Spleen (tissue), 11 donors: ENCODE data around the gene GPN2. TPM values are rescaled to one million over a fixed set of nuclear protein-coding genes. Genes with fewer than 3 reads are reported as not detected.

ENCODE experiments used
- DNase-seq: peaks from one replicate; pipeline ENCODE4 v3.0.0-alpha.2; 2020
- H3K27ac ChIP-seq, 8 donors: fragments of 200-600 bp; sonication (generic) in 7 of 8; 1 replicate in 4 of 8; 2 replicates in 4 of 8; pipeline versions ENCODE4 v1.5.0 to v1.8.0; 2016 to 2021; ENCODE audit warnings: inconsistent platforms in 4 of 8, mild to moderate bottlenecking in 4 of 8, moderate library complexity in 1 of 8
- H3K27me3 ChIP-seq, 7 donors: fragments of 200-600 bp; sonication (generic) in 6 of 7; replicated peaks in 1 of 7; 1 replicate in 4 of 7; 2 replicates in 3 of 7; pipeline versions ENCODE4 v1.5.0 to v1.8.0; 2016 to 2021; ENCODE audit warnings: inconsistent platforms in 3 of 7, mild to moderate bottlenecking in 1 of 7
- H3K36me3 ChIP-seq, 6 donors: fragments of 200-600 bp; sonication (generic) in 5 of 6; 1 replicate in 4 of 6; 2 replicates in 2 of 6; pipeline versions ENCODE4 v1.5.0 to v1.8.0; 2016 to 2021; ENCODE audit warnings: inconsistent platforms in 2 of 6
- H3K4me1 ChIP-seq, 6 donors: fragments of 200-600 bp; sonication (generic) in 5 of 6; 1 replicate in 3 of 6; 2 replicates in 3 of 6; pipeline versions ENCODE4 v1.5.0 to v1.8.0; 2016 to 2021; ENCODE audit warnings: inconsistent platforms in 3 of 6
- H3K4me3 ChIP-seq, 8 donors: fragments of 200-600 bp; sonication (generic) in 7 of 8; 1 replicate in 4 of 8; 2 replicates in 4 of 8; pipeline versions ENCODE4 v1.5.0 to v1.8.0; 2016 to 2021; ENCODE audit warnings: inconsistent platforms in 4 of 8, mild to moderate bottlenecking in 4 of 8, moderate library complexity in 2 of 8
- H3K9me3 ChIP-seq, 8 donors: fragments of 200-600 bp; sonication (generic) in 7 of 8; 1 replicate in 4 of 8; 2 replicates in 4 of 8; pipeline versions ENCODE4 v1.5.0 to v1.8.0; 2016 to 2021; ENCODE audit warnings: inconsistent platforms in 4 of 8
- POLR2A ChIP-seq, 3 donors: fragments of 450-650 bp; IDR thresholded peaks; one replicate each; pipeline ENCODE4 v1.5.1; 2017; ENCODE audit warnings: antibody characterized with exemption in 3 of 3, mild to moderate bottlenecking in 1 of 3
- POLR2AphosphoS5 ChIP-seq, 3 donors: sonication (generic); formaldehyde crosslinking; IDR thresholded peaks; one replicate each; pipeline ENCODE4 v1.5.1; 2017; ENCODE audit warnings: antibody characterized with exemption in 3 of 3
- WGBS, 5 donors: extraction: QIAGEN DNeasy Blood & Tissue Kit in 3 of 5; methylation state at CpG; one replicate each; pipeline versions ENCODE4 v1.1.5 to v1.1.7; 2013 to 2018; 5-methylcytosine and 5-hydroxymethylcytosine counted together
- intact Hi-C: fragments of 100-400 bp; cut with DNase I; formaldehyde crosslinking; loops from one replicate; pipeline ENCODE4 v1.15.0; 2023; ENCODE audit warnings: low total_unique reads
- polyA plus RNA-seq, 3 donors: library from polyadenylated mRNA; stranded (reverse); fragments of 200-250 nt; gene quantifications; one replicate each; pipeline ENCODE4 v1.2.1, GENCODE V29; 2013
- total RNA-seq, 7 donors: library from RNA; depleted of rRNA in 3 of 7; stranded (reverse); fragments of >200 nt in 3 of 7; fragmentation: NEBNext Ultra II Directional in 4 of 7; extraction: Animal tissue kit (Norgen Biotek cat#: 25700) in 4 of 7; gene quantifications; one replicate each; pipeline versions ENCODE4 v1.1.0 to v1.2.1, GENCODE V29; 2016 to 2021
- TF ChIP-seq, protein P1 (sequence below), 11 experiments: fragments of 200-600 bp in 7 of 11; fragments of 450-650 bp in 4 of 11; sonication (generic) in 4 of 11; IDR thresholded peaks in 8 of 11; conservative IDR thresholded peaks in 3 of 11; 1 replicate in 7 of 11; 2 replicates in 4 of 11; pipeline versions ENCODE4 v1.4.0 to v1.8.0; 2016 to 2021; ENCODE audit warnings: antibody characterized with exemption in 11 of 11, inconsistent platforms in 4 of 11, mild to moderate bottlenecking in 1 of 11
- donor health status: healthy with polysubstance abuse.
- donor health status: DM: no; HTN: no; CAD: no; lungs with moderate emphysema.
- donor health status: DM: no; HTN: no; CAD: no.
- donor health status: Bipolar disorder and iron deficiency.
- donor health status: healthy.
- donor health status: DM: no; HTN: no; CAD: no.
- donor health status: DM: yes; HTN: yes; CAD: no.

Gene GPN2
- total and polyA plus RNA-seq, 10 donors: 11.6 to 28.7 (median 17.1) TPM

DNA sequence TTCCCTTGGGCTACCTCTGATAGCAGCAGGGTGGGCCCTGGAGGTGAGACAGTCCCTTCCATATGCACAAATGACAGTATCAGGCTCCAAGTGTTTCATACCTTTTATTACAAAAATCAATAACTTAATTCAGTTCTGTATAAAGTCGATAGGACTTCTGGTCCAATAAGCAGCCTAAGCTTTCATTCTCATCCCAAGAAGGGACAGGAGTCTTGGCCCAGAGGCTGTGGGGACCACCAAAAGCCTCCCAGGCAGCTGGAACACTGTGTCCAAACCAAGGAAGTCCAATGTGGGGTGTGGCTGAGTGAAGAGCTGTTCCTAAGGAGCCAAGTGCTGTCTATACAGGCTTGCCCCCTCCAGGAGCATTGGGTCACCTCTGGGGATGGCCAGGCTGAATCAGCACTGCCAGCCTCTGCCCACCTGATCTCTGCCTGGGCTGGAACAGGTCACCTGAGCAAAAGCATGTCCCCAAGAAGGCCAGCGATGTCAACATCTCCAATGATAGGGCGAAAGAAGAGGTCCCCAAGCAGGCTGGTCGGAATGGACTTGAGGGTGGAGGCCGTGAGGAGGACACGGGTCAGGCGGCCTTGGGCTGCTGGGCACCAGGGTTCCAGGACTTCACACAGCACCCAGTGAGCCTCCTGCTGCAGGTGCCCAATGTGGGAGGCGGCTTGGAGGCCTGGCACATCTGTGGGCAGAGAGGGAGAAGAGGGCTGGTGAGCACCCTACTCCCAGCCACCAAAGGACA, 21.5 kb upstream of the GPN2 start:
- WGBS, 5 donors: 81 to 89% (median 85%) methylated on average over 8 of the region's 8 CpGs
- Histone ChIP-seq H3K36me3 (no peaks in the 10 kb centered on the region), H3K9me3 (no peaks in the 10 kb centered on the region), H3K4me1 (peaks cover 0 to 11% (median 2%) of the 10 kb centered on the region in 6 donors), H3K27ac (peak overlapping the region in 3 of 8 donors; percentile 20 to 88 (median 80)), H3K27me3 (no peaks in the 10 kb centered on the region), H3K4me3 (peak overlapping the region; percentile 12 to 70 (median 32))
- no peak for DNase-seq
- intact Hi-C loops: no loop called here
- TF ChIP-seq POLR2A (IDR thresholded peaks at IDR 0.05) (no peak), POLR2AphosphoS5 (IDR thresholded peaks at IDR 0.05) (no peak)
- TF ChIP-seq, protein P1, sequence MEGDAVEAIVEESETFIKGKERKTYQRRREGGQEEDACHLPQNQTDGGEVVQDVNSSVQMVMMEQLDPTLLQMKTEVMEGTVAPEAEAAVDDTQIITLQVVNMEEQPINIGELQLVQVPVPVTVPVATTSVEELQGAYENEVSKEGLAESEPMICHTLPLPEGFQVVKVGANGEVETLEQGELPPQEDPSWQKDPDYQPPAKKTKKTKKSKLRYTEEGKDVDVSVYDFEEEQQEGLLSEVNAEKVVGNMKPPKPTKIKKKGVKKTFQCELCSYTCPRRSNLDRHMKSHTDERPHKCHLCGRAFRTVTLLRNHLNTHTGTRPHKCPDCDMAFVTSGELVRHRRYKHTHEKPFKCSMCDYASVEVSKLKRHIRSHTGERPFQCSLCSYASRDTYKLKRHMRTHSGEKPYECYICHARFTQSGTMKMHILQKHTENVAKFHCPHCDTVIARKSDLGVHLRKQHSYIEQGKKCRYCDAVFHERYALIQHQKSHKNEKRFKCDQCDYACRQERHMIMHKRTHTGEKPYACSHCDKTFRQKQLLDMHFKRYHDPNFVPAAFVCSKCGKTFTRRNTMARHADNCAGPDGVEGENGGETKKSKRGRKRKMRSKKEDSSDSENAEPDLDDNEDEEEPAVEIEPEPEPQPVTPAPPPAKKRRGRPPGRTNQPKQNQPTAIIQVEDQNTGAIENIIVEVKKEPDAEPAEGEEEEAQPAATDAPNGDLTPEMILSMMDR (IDR thresholded peaks at IDR 0.05 in 8 of 11, conservative IDR thresholded peaks at IDR 0.05 in 3 of 11): no peak

GRCh38 chr1:26910343-26911160, 20.5 kb upstream of the GPN2 start:
- whole genome bisulfite sequencing, 5 donors: 65 to 82% (median 79%) methylated on average over 4 of the region's 4 CpGs
- H3K4me3 ChIP-seq: peak overlapping the region in 2 of 8 donors; percentile 56 to 70
- TF ChIP-seq POLR2A (IDR thresholded peaks at IDR 0.05) (no peak), POLR2AphosphoS5 (IDR thresholded peaks at IDR 0.05) (no peak)
- TF ChIP-seq, protein P1 (IDR thresholded peaks at IDR 0.05 in 8 of 11, conservative IDR thresholded peaks at IDR 0.05 in 3 of 11): no peak
- H3K4me1 ChIP-seq: peaks cover 0 to 11% (median 2%) of the 10 kb centered on the region in 6 donors
- no peaks in the 10 kb centered on the region for H3K36me3 ChIP-seq
- peak overlapping the region in 2 of 8 donors; percentile 1 to 16 for H3K27ac ChIP-seq
- no peaks in the 10 kb centered on the region for H3K27me3 ChIP-seq
- DNase-seq: peak; percentile 23
- intact Hi-C loops: no loop called here
- no peaks in the 10 kb centered on the region for H3K9me3 ChIP-seq

DNA sequence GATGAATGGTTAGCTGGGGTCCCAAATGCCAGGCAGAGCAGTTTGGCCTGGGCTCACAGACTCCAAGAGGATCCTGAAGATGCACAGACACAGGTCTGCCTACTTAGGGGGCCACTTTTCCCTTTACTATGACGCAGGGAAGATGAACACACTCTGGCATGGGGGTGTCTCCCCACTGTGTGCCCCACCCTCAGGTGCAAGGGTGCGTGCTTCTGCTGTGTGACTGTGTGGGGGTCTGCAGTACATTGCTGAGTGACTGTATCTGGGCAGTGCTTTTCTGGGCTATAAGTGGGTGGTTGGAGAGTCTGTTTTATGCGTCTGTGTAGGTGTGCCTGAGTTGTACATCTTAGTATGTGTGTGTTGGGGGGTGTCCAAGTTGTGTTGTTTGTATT, 19.9 kb upstream of the GPN2 start:
- no peak overlapping the region for H3K4me3 ChIP-seq
- no peaks in the 10 kb centered on the region for H3K9me3 ChIP-seq
- H3K27ac ChIP-seq: peak overlapping the region in 1 of 8 donors; percentile 16
- WGBS, 5 donors: 60 to 94% (median 82%) methylated on average over 2 to 3 of the region's 3 CpGs
- no peaks in the 10 kb centered on the region for H3K36me3 ChIP-seq
- intact Hi-C loops: no loop called here
- TF ChIP-seq POLR2AphosphoS5 (IDR thresholded peaks at IDR 0.05) (no peak), POLR2A (IDR thresholded peaks at IDR 0.05) (no peak)
- TF ChIP-seq, protein P1 (IDR thresholded peaks at IDR 0.05 in 8 of 11, conservative IDR thresholded peaks at IDR 0.05 in 3 of 11): no peak
- no peaks in the 10 kb centered on the region for H3K27me3 ChIP-seq
- DNase-seq: peak; percentile 16
- peaks cover 0 to 11% (median under 1%) of the 10 kb centered on the region in 6 donors for H3K4me1 ChIP-seq
